ENCODE data around the gene CCDC74B. TPM values are rescaled to one million over a fixed set of nuclear protein-coding genes. Genes with fewer than 3 reads are reported as not detected.
"Not testable (repeated sequence)": the region's sequence is repeated elsewhere in the genome, so short reads cannot be mapped to it uniquely, and the experiment has no call there.

Gene CCDC74B
- total and polyA plus RNA-seq, 4 donors = 0.09 to 0.17 (median 0.09) TPM; not detected in 1

DNA sequence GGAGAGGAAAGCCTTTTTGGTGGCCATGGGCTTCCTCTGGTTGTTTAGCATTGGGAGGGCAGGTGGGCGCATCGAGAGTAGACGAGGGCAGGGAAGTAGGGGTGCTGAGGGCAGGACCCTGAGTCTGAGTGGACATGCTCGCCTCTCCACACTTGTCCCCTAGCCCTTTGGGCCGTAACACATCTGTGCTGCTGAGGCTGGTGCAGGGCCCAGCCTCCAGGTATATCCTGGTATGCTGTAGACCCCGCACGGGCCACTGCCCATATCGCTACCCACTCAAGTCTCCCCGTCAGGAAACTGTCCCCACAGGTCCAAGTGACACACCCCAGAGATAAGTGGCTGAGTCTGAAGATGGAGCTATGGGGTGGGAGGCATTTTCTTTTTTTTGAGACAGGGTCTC, 13.7 kb upstream of the CCDC74B start (continued):
- no peak for TF ChIP-seq RXRA (IDR thresholded peaks at IDR 0.05)
- no peak for TF ChIP-seq TAF1 (conservative IDR thresholded peaks at IDR 0.05)

DNA sequence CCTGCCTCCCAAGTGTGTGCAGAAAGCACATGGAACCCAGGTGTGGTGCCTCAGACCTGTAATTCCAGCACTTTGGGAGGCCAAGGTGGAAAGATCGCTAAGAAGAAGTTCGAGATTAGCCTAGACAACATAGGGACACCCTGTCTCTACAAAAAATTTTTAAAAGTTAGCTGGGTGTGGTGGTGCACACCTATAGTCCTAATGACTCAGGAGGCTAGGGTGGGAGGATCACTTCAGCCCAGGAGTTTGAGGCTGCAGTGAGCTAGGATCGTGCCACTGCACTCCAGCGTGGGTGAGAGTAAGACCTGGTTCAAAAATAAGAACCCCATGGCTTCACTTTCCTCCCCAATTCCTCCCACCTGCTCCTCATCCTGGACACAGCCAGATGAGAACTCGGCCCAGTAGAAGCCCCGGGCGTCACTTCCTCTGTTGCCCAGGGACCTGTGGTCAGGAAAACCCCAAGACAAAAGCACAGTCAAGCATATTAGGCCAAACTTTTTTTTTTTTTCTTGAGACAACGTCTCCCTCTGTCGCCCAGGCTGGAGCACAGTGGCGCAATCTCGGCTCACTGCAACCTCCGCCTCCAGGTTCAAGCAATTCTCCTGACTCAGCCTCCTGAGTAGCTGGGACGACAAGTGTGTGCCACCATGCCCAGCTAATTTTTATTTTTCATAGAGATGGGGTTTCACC, 13.1 kb upstream of the CCDC74B start:
- not testable (repeated sequence) for H3K27ac ChIP-seq (ENCODE audit: low read depth in 1 of 2, low read length in 2 of 2); DNase-seq (ENCODE audit: low spot score); H3K9ac ChIP-seq (ENCODE audit: low read depth in 1 of 2, low read length in 2 of 2); H3K4me3 ChIP-seq (ENCODE audit: low read depth in 1 of 3, low read length in 3 of 3); H3K9me3 ChIP-seq (ENCODE audit: control insufficient read depth in 4 of 4, low read length in 3 of 4); H3K27me3 ChIP-seq (ENCODE audit: control insufficient read depth in 4 of 4, insufficient read depth in 4 of 4, low read length in 3 of 4); H3K4me1 ChIP-seq (ENCODE audit: control insufficient read depth in 4 of 4, insufficient read depth in 4 of 4, low read length in 3 of 4)
- 83% methylated on average over 13 of the region's 13 CpGs for WGBS
- peaks cover 0 to 22% (median 9%) of the 10 kb centered on the region in 4 donors for H3K36me3 ChIP-seq (ENCODE audit: control insufficient read depth in 4 of 4, insufficient read depth in 3 of 4, low read depth in 1 of 4, low read length in 3 of 4)

DNA sequence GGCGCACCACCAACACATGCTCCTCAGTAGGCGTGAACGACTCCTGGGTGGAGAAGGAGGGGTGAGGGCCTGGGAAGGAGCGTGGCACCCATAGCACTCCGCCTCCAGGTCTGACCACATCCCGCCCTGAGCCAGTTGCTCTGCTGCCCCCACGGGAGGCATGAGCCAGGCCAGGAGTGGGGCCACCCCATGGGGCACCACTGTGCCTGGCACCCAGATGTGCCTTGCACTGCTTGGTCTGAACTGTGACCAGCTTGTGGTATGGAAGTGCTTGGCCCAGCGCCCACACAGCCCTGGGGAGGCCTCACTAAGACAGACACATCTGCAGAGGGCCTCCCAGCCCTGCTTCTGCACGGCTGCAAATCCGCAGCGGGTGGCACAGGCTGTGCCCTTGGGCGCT, 12.4 kb upstream of the CCDC74B start:
- H3K36me3 ChIP-seq (ENCODE audit: control insufficient read depth in 4 of 4, insufficient read depth in 3 of 4, low read depth in 1 of 4, low read length in 3 of 4) = peaks cover 1 to 24% (median 11%) of the 10 kb centered on the region in 4 donors
- not testable (repeated sequence) for H3K4me3 ChIP-seq (ENCODE audit: low read depth in 1 of 3, low read length in 3 of 3); DNase-seq (ENCODE audit: low spot score); H3K4me1 ChIP-seq (ENCODE audit: control insufficient read depth in 4 of 4, insufficient read depth in 4 of 4, low read length in 3 of 4); H3K9me3 ChIP-seq (ENCODE audit: control insufficient read depth in 4 of 4, low read length in 3 of 4); H3K27me3 ChIP-seq (ENCODE audit: control insufficient read depth in 4 of 4, insufficient read depth in 4 of 4, low read length in 3 of 4); H3K9ac ChIP-seq (ENCODE audit: low read depth in 1 of 2, low read length in 2 of 2); H3K27ac ChIP-seq (ENCODE audit: low read depth in 1 of 2, low read length in 2 of 2)
- 92% methylated on average over 11 of the region's 12 CpGs for WGBS

DNA sequence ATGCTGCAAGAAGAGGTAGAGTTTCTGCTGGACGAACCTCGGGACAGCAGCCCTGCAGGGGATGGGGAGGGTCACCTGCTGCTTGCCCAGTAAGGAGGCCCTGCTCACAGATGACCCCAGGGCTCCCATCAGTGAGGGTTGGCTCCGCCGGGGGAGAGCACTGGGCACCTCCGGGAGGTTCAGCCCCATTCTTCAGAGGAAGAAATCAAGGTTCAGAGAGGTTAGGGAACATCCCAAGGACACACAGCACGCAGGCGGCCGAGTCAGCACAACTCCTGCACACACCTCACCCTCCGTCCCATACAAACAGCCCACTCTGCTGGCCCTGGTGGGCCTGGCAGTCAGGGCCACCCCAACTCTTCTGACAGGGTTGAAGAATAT, 11.7 kb upstream of the CCDC74B start:
- TF ChIP-seq EGR1 (IDR thresholded peaks at IDR 0.05; ENCODE audit: low read depth in 2 of 2) = no peak
- TF ChIP-seq RAD21 (IDR thresholded peaks at IDR 0.05) = no peak
- no peak for TF ChIP-seq RXRA (IDR thresholded peaks at IDR 0.05)
- TF ChIP-seq FOXA2 (IDR thresholded peaks at IDR 0.05) = no peak
- TF ChIP-seq FOXA1 (IDR thresholded peaks at IDR 0.05) = no peak
- TF ChIP-seq YY1 (IDR thresholded peaks at IDR 0.05) = no peak
- TF ChIP-seq NR2F2 (IDR thresholded peaks at IDR 0.05) = no peak
- TF ChIP-seq CTCF (IDR thresholded peaks at IDR 0.05; ENCODE audit: low read depth, low read length, missing input control) = no peak
- TF ChIP-seq REST (IDR thresholded peaks at IDR 0.05) = no peak
- TF ChIP-seq JUND (IDR thresholded peaks at IDR 0.05) = no peak
- TF ChIP-seq HNF4G (IDR thresholded peaks at IDR 0.05) = no peak
- no peak for TF ChIP-seq GABPA (IDR thresholded peaks at IDR 0.05 in 1 of 2, conservative IDR thresholded peaks at IDR 0.05 in 1 of 2)
- TF ChIP-seq ATF3 (IDR thresholded peaks at IDR 0.05) = no peak
- TF ChIP-seq SP1 (IDR thresholded peaks at IDR 0.05) = no peak
- no peaks in the 10 kb centered on the region for H3K27me3 ChIP-seq (ENCODE audit: control insufficient read depth in 4 of 4, insufficient read depth in 4 of 4, low read length in 3 of 4)
- DNase-seq (ENCODE audit: low spot score) = no peak
- no peaks in the 10 kb centered on the region for H3K9me3 ChIP-seq (ENCODE audit: control insufficient read depth in 4 of 4, low read length in 3 of 4)
- WGBS = 91% methylated on average over 9 of the region's 9 CpGs
- no peak overlapping the region for H3K9ac ChIP-seq (ENCODE audit: low read depth in 1 of 2, low read length in 2 of 2)
- peaks cover 8 to 26% (median 13%) of the 10 kb centered on the region in 4 donors for H3K36me3 ChIP-seq (ENCODE audit: control insufficient read depth in 4 of 4, insufficient read depth in 3 of 4, low read depth in 1 of 4, low read length in 3 of 4)
- H3K4me3 ChIP-seq (ENCODE audit: low read depth in 1 of 3, low read length in 3 of 3) = no peak overlapping the region
- no peak overlapping the region for H3K27ac ChIP-seq (ENCODE audit: low read depth in 1 of 2, low read length in 2 of 2)
- H3K4me1 ChIP-seq (ENCODE audit: control insufficient read depth in 4 of 4, insufficient read depth in 4 of 4, low read length in 3 of 4) = no peaks in the 10 kb centered on the region
